ENCODE measurements around the gene UBAC2. TPM values are rescaled to one million over a fixed set of nuclear protein-coding genes. Genes with fewer than 3 reads are reported as not detected.

Gene UBAC2
- total and polyA plus RNA-seq, 2 of the 8 experiments (the other 6 are each of a cell fraction or from before 2014, with no cell fraction given) = 75.9 to 76.9 TPM

DNA sequence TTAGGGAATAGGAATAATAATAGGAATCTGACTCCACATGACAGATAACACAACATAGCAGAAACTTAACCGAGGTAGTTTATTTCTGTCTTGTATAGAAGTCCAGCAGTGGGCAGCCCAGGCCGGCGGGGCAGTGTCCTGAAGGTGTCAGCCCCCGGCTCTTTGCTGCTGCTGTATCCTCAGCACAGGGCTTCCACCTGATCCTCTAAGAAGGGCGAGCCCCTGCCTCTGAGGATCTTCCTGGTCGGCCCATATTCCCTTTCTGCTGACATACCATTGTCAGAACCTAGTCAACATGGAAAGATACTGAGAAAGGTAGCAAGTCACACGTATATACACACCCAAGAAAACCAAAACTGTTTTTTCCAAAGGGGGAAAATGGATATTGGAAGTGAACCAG is 162.7 kb downstream of the UBAC2 start:
- POLR2A ChIA-PET (ENCODE audit: partially characterized antibody) = no interaction called here
- H3K27ac ChIP-seq (ENCODE audit: low read depth, low read length) = no peak overlapping the region
- no peak overlapping the region for H3K18ac ChIP-seq (ENCODE audit: extremely low read depth, low read length)
- H3K56ac ChIP-seq (replicated peaks; ENCODE audit: insufficient read length, low read depth, low read length) = no peak overlapping the region
- DNase-seq (ENCODE audit: low read depth in 1 of 2, low spot score in 2 of 2) (peak in 1 of 2 experiments; percentile 39), FAIRE-seq (no peak)
- H3K79me2 ChIP-seq (ENCODE audit: control insufficient read depth in 1 of 2, insufficient read depth in 2 of 2, low read length in 2 of 2) = no peaks in the 10 kb centered on the region
- no peaks in the 10 kb centered on the region for H3K9me3 ChIP-seq (ENCODE audit: insufficient read depth in 2 of 2, low read depth in 1 of 2, low read length in 1 of 2)
- no peaks in the 10 kb centered on the region for H3K79me1 ChIP-seq (ENCODE audit: low read depth, low read length)
- H2BK5ac ChIP-seq (ENCODE audit: low read depth, low read length) = no peak overlapping the region
- no peak overlapping the region for H4K8ac ChIP-seq (ENCODE audit: extremely low read depth, insufficient read depth, low read length)
- H3K4me3 ChIP-seq (ENCODE audit: extremely low read depth in 1 of 4, insufficient read depth in 2 of 4, low read depth in 3 of 4, low read length in 4 of 4) = no peak overlapping the region
- H3K9ac ChIP-seq (replicated peaks in 1 of 4; ENCODE audit: extremely low read depth in 1 of 4, low read depth in 3 of 4, low read length in 3 of 4) = no peak overlapping the region
- no peak overlapping the region for H2AK5ac ChIP-seq (ENCODE audit: low read depth, low read length)
- peaks cover 0 to 7% (median 4%) of the 10 kb centered on the region in 4 experiments; a peak in 4 of 7 replicates for H3K4me1 ChIP-seq (replicated peaks in 1 of 4; ENCODE audit: control insufficient read depth in 3 of 4, insufficient read depth in 4 of 4, low read length in 3 of 4)
- no peak overlapping the region for H4K5ac ChIP-seq (ENCODE audit: insufficient read length, low read depth, low read length)
- H3K36me3 ChIP-seq (ENCODE audit: control insufficient read depth in 2 of 4, insufficient read depth in 4 of 4, low read length in 3 of 4) = no peaks in the 10 kb centered on the region; a peak in 2 of 8 replicates
- H3K4me2 ChIP-seq (ENCODE audit: insufficient read depth in 1 of 2, low read depth in 2 of 2, low read length in 2 of 2) = no peak overlapping the region
- no peak overlapping the region for H2BK120ac ChIP-seq (replicated peaks; ENCODE audit: low read depth, low read length)
- H3K27me3 ChIP-seq (replicated peaks in 1 of 4; ENCODE audit: control insufficient read depth in 3 of 4, extremely low read depth in 1 of 4, insufficient read depth in 3 of 4, low read length in 3 of 4) = no peaks in the 10 kb centered on the region
- no peak overlapping the region for H2BK20ac ChIP-seq (ENCODE audit: low read length)
- 84% methylated on average over 7 of the region's 7 CpGs; no CpG with 5 or more reads in 1 of the 2 experiments for WGBS, 2 experiments (ENCODE audit: extremely low coverage in 1 of 2, insufficient coverage in 1 of 2, insufficient read length in 1 of 2, insufficient replicate concordance in 2 of 2, low coverage in 1 of 2, low lambda C conversion rate in 2 of 2, missing lambda C conversion rate in 1 of 2)
- H2BK12ac ChIP-seq (ENCODE audit: low read depth, low read length) = no peak overlapping the region
- no peak overlapping the region for H3K4ac ChIP-seq (replicated peaks; ENCODE audit: insufficient read length, low read depth, low read length)
- no peak overlapping the region for H3K23ac ChIP-seq (ENCODE audit: insufficient read length)
- H3K14ac ChIP-seq (ENCODE audit: insufficient read length) = no peak overlapping the region
- H4K91ac ChIP-seq (replicated peaks; ENCODE audit: insufficient read length, low read length) = no peak overlapping the region
- H3K23me2 ChIP-seq (ENCODE audit: low read depth, low read length) = no peaks in the 10 kb centered on the region
- H4K20me1 ChIP-seq (replicated peaks in 1 of 2; ENCODE audit: control insufficient read depth in 1 of 2, insufficient read depth in 2 of 2, low read length in 2 of 2) = peaks cover 0 to 8% of the 10 kb centered on the region in 2 experiments
- no peak overlapping the region for H2BK15ac ChIP-seq (ENCODE audit: low read length)
- no peak overlapping the region for H2AFZ ChIP-seq (ENCODE audit: low read length)
- CTCF ChIA-PET (ENCODE audit: partially characterized antibody) = no interaction called here
- TF ChIP-seq, protein P1, sequence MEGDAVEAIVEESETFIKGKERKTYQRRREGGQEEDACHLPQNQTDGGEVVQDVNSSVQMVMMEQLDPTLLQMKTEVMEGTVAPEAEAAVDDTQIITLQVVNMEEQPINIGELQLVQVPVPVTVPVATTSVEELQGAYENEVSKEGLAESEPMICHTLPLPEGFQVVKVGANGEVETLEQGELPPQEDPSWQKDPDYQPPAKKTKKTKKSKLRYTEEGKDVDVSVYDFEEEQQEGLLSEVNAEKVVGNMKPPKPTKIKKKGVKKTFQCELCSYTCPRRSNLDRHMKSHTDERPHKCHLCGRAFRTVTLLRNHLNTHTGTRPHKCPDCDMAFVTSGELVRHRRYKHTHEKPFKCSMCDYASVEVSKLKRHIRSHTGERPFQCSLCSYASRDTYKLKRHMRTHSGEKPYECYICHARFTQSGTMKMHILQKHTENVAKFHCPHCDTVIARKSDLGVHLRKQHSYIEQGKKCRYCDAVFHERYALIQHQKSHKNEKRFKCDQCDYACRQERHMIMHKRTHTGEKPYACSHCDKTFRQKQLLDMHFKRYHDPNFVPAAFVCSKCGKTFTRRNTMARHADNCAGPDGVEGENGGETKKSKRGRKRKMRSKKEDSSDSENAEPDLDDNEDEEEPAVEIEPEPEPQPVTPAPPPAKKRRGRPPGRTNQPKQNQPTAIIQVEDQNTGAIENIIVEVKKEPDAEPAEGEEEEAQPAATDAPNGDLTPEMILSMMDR (IDR thresholded peaks at IDR 0.05; ENCODE audit: control extremely low read depth in 1 of 3, insufficient read depth in 1 of 3, low read depth in 1 of 3, low read length in 3 of 3) = no peak
- no peak for TF ChIP-seq SIRT6 (IDR thresholded peaks at IDR 0.05; ENCODE audit: low read length)
- no peak for TF ChIP-seq CBX5 (IDR thresholded peaks at IDR 0.05; ENCODE audit: low read depth, low read length)
- TF ChIP-seq EP300 (IDR thresholded peaks at IDR 0.05; ENCODE audit: borderline replicate concordance in 1 of 2, low read depth in 2 of 2, low read length in 2 of 2) = no peak
- no peak for TF ChIP-seq RFX5 (IDR thresholded peaks at IDR 0.05; ENCODE audit: borderline replicate concordance, low read depth, low read length)
- TF ChIP-seq JUN (IDR thresholded peaks at IDR 0.05; ENCODE audit: low read depth, low read length) = no peak
- no peak for TF ChIP-seq NANOG (IDR thresholded peaks at IDR 0.05; ENCODE audit: insufficient read depth, low read depth, low read length, poor library complexity, severe bottlenecking)
- no peak for TF ChIP-seq KDM4A (IDR thresholded peaks at IDR 0.05; ENCODE audit: low read depth, low read length, severe bottlenecking)
- TF ChIP-seq POLR2AphosphoS5 (IDR thresholded peaks at IDR 0.05; ENCODE audit: low read depth, low read length) = no peak
- TF ChIP-seq SRF (IDR thresholded peaks at IDR 0.05; ENCODE audit: low read depth, low read length) = no peak
- no peak for TF ChIP-seq PHF8 (conservative IDR thresholded peaks at IDR 0.05; ENCODE audit: low read depth, low read length)
- no peak for TF ChIP-seq TAF1 (IDR thresholded peaks at IDR 0.05; ENCODE audit: low read depth, low read length)
- TF ChIP-seq POLR2A (IDR thresholded peaks at IDR 0.05; ENCODE audit: control extremely low read depth in 1 of 2, low read depth in 2 of 2, low read length in 2 of 2) = no peak
